ENCODE results near the gene PMS1.
"Not testable (repeated sequence)": the region's sequence is repeated elsewhere in the genome, so short reads cannot be mapped to it uniquely, and the experiment has no call there.

The PMS1 gene

GRCh38 chr2:189851174-189851826, 67.0 kb downstream of the PMS1 start:
- intact Hi-C loops (cut with DNase I) = no loop called here

GRCh38 chr2:189854187-189854586, 69.9 kb downstream of the PMS1 start:
- DNase-seq = no peak
- intact Hi-C loops (cut with DNase I) = no loop called here

More at GRCh38 chr2:189851174-189851826, 67.0 kb downstream of the PMS1 start:
- no peak for DNase-seq

- DNase-seq = no peak
- intact Hi-C loops (cut with DNase I) = no loop called here
These were observed 70.7 kb downstream of the PMS1 start for GRCh38 chr2:189854940-189855339.

- DNase-seq = no peak
- intact Hi-C loops (cut with DNase I) = no loop called here
These were observed 74.0 kb downstream of the PMS1 start for GRCh38 chr2:189858291-189858690.

- intact Hi-C loops (cut with DNase I) = no loop called here
- no peak for DNase-seq
These were observed 75.9 kb downstream of the PMS1 start for GRCh38 chr2:189860161-189860560.

- no peak for DNase-seq
- intact Hi-C loops (cut with DNase I) = no loop called here
These were observed 78.5 kb downstream of the PMS1 start for GRCh38 chr2:189862751-189863150.

- intact Hi-C loops (cut with DNase I) = no loop called here
These were observed 81.6 kb downstream of the PMS1 start for GRCh38 chr2:189865826-189866225.

GRCh38 chr2:189866296-189866695, 82.0 kb downstream of the PMS1 start:
- intact Hi-C loops (cut with DNase I) = no loop called here
- no peak for DNase-seq

More at GRCh38 chr2:189865826-189866225, 81.6 kb downstream of the PMS1 start:
- no peak for DNase-seq

- DNase-seq = no peak
- intact Hi-C loops (cut with DNase I) = no loop called here
These were observed 84.6 kb downstream of the PMS1 start for GRCh38 chr2:189868896-189869295.

- DNase-seq = no peak
- intact Hi-C loops (cut with DNase I) = no loop called here
These were observed 86.3 kb downstream of the PMS1 start for GRCh38 chr2:189870381-189871085.

- intact Hi-C loops (cut with DNase I) = no loop called here
- DNase-seq = no peak
These were observed 89.4 kb downstream of the PMS1 start for GRCh38 chr2:189873696-189874095.

- intact Hi-C loops (cut with DNase I) = no loop called here
- DNase-seq = no peak
These were observed 90.5 kb downstream of the PMS1 start for GRCh38 chr2:189874586-189875320.

- intact Hi-C loops (cut with DNase I) = no loop called here
- DNase-seq = no peak
These were observed 92.0 kb downstream of the PMS1 start for GRCh38 chr2:189876271-189876670.

- intact Hi-C loops (cut with DNase I) = no loop called here
- DNase-seq = no peak
These were observed 95.4 kb downstream of the PMS1 start for GRCh38 chr2:189879716-189880081.

GRCh38 chr2:189880429-189880828, 96.2 kb downstream of the PMS1 start:
- intact Hi-C loops (cut with DNase I) = no loop called here
- DNase-seq = no peak

GRCh38 chr2:189880832-189881492, 96.7 kb downstream of the PMS1 start:
- intact Hi-C loops (cut with DNase I) = no loop called here
- DNase-seq = no peak

GRCh38 chr2:189885368-189885767, 101.1 kb downstream of the PMS1 start:
- no peak for DNase-seq
- intact Hi-C loops (cut with DNase I) = no loop called here

- DNase-seq; intact Hi-C loops (cut with DNase I): not testable (repeated sequence)
These were observed 108.5 kb downstream of the PMS1 start for GRCh38 chr2:189892546-189893294.

GRCh38 chr2:189896809-189897208, 112.6 kb downstream of the PMS1 start:
- intact Hi-C loops (cut with DNase I) = no loop called here

More at GRCh38 chr2:189896809-189897208, 112.6 kb downstream of the PMS1 start:
- DNase-seq = no peak
